ENCODE data around the gene IQCN. TPM values are rescaled to one million over a fixed set of nuclear protein-coding genes. Genes with fewer than 3 reads are reported as not detected.

IQCN gene
- total and polyA plus RNA-seq, 10 of the 15 experiments (the other 5 are each of a cell fraction or from before 2014, with no cell fraction given) = 0.01 to 0.54 (median 0.23) TPM; not detected in 3

GRCh38 chr19:18229474-18229873 lies 44.8 kb downstream of the IQCN start:
- Histone ChIP-seq H3K4me2 (ENCODE audit: control insufficient read depth, insufficient read depth) (no peak overlapping the region), H3K9ac (ENCODE audit: control insufficient read depth, insufficient read depth, low read length) (no peak overlapping the region), H3K4me3 (no peak overlapping the region), H3K27me3 (replicated peaks in 1 of 2; ENCODE audit: control insufficient read depth in 2 of 2, insufficient read depth in 2 of 2, low read length in 1 of 2) (peaks cover 0 to 3% of the 10 kb centered on the region in 2 experiments; a peak in 2 of 4 replicates), H4K20me1 (ENCODE audit: control insufficient read depth, insufficient read depth) (no peaks in the 10 kb centered on the region), H3K9me3 (replicated peaks; ENCODE audit: control insufficient read depth, insufficient read depth, low read length) (no peaks in the 10 kb centered on the region; the same call in 2 of the 3 replicates), H3K4me1 (ENCODE audit: control insufficient read depth, insufficient read depth, low read length) (peaks cover 14% of the 10 kb centered on the region), H3K27ac (ENCODE audit: control insufficient read depth, insufficient read depth) (no peak overlapping the region), H3K79me2 (ENCODE audit: control insufficient read depth, insufficient read depth, low read length) (no peaks in the 10 kb centered on the region), H3K36me3 (ENCODE audit: control insufficient read depth in 2 of 2, insufficient read depth in 2 of 2, low read length in 1 of 2) (no peaks in the 10 kb centered on the region), H2AFZ (ENCODE audit: control insufficient read depth, low read depth, low read length) (no peak overlapping the region)
- intact Hi-C loops (cut with micrococcal nuclease; ENCODE audit: unreplicated experiment) (no loop called here), in situ Hi-C loops (cut with MboI) (no loop called here)
- ChIA-PET POLR2A (no interaction called here), SMC1A (ENCODE audit: uncharacterized antibody, unreplicated experiment) (interaction anchor here (1.0 to 1.1 kb wide), 2 partner anchors 93 to 99 kb away, joined by 3 to 5 read pairs; no protein-coding TSS in a partner anchor), RAD21 (ENCODE audit: unreplicated experiment) (interaction anchor here (0.8 kb wide), 1 partner anchor 25 kb away, joined by 3 read pairs; no protein-coding TSS in a partner anchor), CTCF (interaction anchor here (0.9 to 3.4 kb wide), 7 partner anchors 11 to 99 kb away, joined by 4 to 20 read pairs (median 5); no protein-coding TSS in a partner anchor)
- WGBS (ENCODE audit: insufficient coverage, insufficient replicate concordance, low lambda C conversion rate, missing lambda C conversion rate) = 0% methylated on average over 5 of the region's 5 CpGs
- no TSS peak for BruUV-seq (replicated peaks)
- TF ChIP-seq RAD21 (IDR thresholded peaks at IDR 0.05; ENCODE audit: insufficient read depth, low read depth, low read length) (peak; percentile 20; the same call in 1 of the 2 replicates), YY1 (IDR thresholded peaks at IDR 0.05; ENCODE audit: low read depth, low read length) (no peak), CTCF (IDR thresholded peaks at IDR 0.05 in 2 of 3, conservative IDR thresholded peaks at IDR 0.05 in 1 of 3; ENCODE audit: control insufficient read depth in 2 of 3, extremely low read depth in 1 of 3, insufficient read depth in 1 of 3, low read depth in 3 of 3, low read length in 3 of 3) (peak; percentile 26 to 56 (median 55)), CBX3 (IDR thresholded peaks at IDR 0.05; ENCODE audit: borderline replicate concordance, low read depth) (no peak), SMARCA5 (IDR thresholded peaks at IDR 0.05) (peak; percentile 62; the same call in 1 of the 2 replicates), KLF5 (IDR thresholded peaks at IDR 0.05; ENCODE audit: partially characterized antibody) (no peak), ZNF217 (IDR thresholded peaks at IDR 0.05) (peak; percentile 28; the same call in 1 of the 2 replicates), ZZZ3 (IDR thresholded peaks at IDR 0.05; ENCODE audit: control insufficient read depth, insufficient read length, low read depth) (no peak), ZNF592 (IDR thresholded peaks at IDR 0.05) (no peak)
- ATAC-seq (no peak), FAIRE-seq (no peak), DNase-seq (ENCODE audit: low read depth, low spot score) (no peak)
